Urothelium cell line (cell line): ENCODE results near the gene PGAM5.
"Not testable (repeated sequence)": the region's sequence is repeated elsewhere in the genome, so short reads cannot be mapped to it uniquely, and the experiment has no call there.

Experiments used
- DNase-seq: peaks from one replicate; pipeline ENCODE4 v3.0.0; 2011; ENCODE audit warnings: low spot score, mixed read lengths
- FAIRE-seq: peaks from 2 replicates; lab custom pipeline; 2011; peaks lifted over from hg19 to GRCh38; lab: Jason Lieb, UNC

PGAM5 gene

GRCh38 chr12:132741620-132742019 lies 31.0 kb downstream of the PGAM5 start:
- FAIRE-seq: no peak
- no peak for DNase-seq

GRCh38 chr12:132743831-132744230 lies 33.2 kb downstream of the PGAM5 start:
- FAIRE-seq (peak; percentile 42), DNase-seq (no peak)

DNA sequence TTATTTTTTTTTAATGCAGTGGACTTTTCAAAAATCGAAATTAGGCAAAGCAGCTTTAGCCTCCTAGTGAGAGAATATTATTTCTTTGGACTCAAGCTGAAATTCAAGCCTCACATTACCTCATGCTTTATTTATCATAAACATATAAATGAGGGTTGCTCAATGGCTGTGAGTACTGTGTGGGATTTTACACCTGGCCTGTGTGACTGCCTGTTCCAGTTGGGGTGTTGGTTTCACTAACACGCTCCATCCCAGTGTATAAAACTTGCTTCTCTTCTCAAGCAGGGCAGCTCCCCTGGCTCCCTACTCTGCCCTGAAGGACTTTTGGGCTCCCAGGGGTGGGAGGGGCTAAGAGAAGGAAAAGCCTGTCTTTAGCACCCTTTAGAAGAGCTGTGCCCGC lies 36.0 kb downstream of the PGAM5 start:
- FAIRE-seq (no peak), DNase-seq (no peak)

DNA sequence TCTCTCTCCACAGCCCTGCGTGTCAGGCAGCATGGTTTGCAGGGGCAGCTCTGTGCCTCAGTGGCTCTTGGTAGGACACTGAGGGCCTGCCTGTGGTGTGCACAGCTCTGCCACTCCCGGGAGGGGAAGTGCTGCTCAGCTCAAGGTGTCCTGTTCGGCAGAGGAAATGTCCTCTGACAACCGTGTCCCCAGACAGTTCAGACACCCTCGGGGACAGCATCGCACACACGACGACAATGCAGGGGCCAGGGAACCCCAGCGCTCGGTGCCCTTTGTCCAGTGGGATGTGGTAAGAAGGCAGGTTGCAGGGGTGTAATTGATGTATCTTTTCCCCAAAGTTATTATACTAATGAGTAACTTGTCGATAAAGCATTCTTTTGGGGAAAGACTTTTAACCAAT lies 36.8 kb downstream of the PGAM5 start:
- DNase-seq (no peak), FAIRE-seq (no peak)

GRCh38 chr12:132747896-132748295 lies 37.3 kb downstream of the PGAM5 start:
- DNase-seq (no peak), FAIRE-seq (no peak)

DNA sequence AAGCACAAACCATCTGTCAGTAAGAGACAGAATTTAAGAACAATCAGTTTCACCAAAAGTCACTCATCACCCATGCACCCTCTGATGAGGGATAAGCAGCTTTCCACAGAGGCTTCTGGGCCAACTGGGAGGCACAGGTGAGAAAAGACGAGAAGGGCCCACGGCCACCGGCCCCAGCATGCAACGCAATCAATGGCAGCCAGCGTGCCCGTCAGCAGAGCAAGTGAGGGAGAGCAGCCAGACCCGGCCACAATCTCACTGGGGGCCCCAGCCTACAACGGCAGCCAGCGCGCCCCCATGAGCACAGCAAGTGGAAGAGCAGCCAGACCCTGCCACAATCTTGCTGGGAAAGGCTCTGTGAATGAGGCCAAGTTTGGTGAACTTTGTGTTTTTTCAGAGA lies 37.7 kb downstream of the PGAM5 start:
- no peak for DNase-seq
- no peak for FAIRE-seq

GRCh38 chr12:132753670-132754069 lies 43.0 kb downstream of the PGAM5 start:
- FAIRE-seq, DNase-seq: not testable (repeated sequence)

GRCh38 chr12:132754160-132754932 lies 43.7 kb downstream of the PGAM5 start:
- no peak for DNase-seq
- no peak for FAIRE-seq

GRCh38 chr12:132758825-132759224 lies 48.2 kb downstream of the PGAM5 start:
- DNase-seq, FAIRE-seq: not testable (repeated sequence)

DNA sequence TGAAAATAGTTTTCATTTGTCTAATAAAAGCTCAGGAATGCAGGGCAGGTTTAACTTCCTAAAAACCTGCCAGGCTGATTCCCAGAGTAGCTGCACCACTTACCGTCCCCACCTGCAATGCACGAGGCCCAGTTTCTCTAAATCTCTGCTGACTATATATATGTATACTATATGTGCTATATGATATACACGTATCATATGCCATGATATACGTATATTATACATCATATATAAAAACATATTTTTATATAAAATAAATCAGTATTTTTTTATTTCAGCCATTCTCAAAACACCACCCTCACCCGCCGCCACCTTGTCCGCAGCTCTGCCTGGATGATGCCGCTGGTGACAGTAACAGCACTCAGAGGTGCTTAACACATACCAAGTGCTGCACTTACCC lies 48.7 kb downstream of the PGAM5 start:
- DNase-seq: no peak
- FAIRE-seq: no peak

DNA sequence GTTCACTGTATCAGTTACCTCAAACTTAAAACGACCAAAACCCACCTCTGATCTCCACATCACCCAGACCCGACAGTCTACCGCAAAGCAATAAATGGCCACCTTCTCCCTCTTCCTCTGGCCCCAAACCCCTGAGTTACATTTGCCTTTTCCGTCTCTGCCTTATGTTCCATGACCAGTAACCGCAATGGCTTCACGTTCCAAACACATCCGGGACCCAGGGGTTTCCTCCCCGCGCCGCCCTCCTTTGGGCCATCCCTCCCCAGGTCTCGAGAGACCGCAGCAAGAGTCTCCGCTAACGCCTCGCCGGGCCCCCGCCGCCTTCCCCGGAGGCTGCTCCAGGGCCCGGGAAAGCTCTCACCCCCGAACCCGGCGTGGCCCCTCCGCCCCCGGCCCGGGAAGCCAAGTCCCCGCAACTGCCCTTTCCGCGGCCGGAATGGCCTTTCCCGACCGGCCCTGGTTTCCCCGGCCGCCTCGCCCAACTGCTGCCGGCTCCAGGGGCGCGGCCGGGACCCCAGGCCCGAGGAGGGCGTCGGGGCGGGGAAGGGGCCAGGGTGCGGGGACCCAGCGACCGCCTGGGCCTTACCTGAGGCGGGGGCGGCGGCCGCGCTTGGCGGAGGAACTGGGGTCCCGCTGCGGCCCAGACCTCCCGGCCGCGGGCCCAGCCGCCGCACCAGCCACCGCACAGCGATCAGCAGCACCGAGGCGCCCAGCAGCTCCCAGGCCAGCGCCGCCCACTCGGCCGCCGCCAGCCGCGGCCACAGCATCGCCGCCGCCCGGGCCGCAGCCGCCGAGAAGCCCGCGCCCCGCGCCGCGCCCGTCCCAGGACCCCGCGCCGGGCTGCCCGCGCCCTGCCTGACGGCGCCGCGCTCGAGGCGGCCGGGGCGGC lies 50.6 kb downstream of the PGAM5 start, which contains the start of gene ANKLE2:
TSS of gene ANKLE2 (minus strand) at position 801 of the 889 bp plus-strand sequence. CDS start at position 767, 34 bp downstream.
- DNase-seq (peak; percentile 78), FAIRE-seq (no peak)

GRCh38 chr12:132761921-132762583 lies 51.4 kb downstream of the PGAM5 start:
- FAIRE-seq (no peak), DNase-seq (peak; percentile 97)

DNA sequence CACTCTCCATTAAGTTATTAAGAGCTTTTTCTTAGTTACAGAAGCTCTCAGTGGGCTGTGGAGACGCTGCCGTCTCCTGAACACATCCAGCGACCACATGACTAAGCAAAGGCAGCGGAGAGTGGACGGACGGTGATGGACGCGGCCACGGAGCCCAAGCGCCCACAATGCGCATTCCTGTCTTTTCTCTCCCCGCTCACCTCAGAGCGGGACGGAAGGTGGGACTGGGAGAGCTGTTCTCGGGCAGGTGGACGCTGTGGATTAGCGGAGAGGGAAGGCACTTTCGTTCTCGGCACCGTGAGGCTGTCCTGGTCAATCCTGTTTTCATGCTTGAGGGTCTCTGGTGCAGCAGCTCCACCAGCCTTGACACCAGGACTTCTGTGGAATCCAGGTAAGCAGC lies 53.6 kb downstream of the PGAM5 start:
- FAIRE-seq (no peak), DNase-seq (no peak)

DNA sequence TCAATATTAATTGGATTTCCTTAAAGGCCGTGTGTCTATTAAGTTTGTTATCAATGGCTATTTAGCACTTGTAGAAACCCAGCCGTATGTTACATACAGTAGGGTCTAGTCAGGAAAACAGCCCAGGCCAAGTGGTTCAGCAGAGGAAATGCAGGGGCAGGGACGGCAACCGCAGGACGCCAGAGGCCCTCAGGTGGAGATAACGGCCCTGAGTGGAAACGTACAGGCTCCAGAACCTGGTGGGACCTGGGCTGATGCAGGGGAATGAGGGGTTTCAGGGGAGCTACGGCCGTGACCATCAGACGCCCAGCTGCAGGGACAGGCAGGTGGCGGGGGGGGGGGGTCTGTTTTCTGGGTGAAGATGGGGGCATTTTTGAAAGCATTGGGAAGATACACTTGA lies 54.7 kb downstream of the PGAM5 start:
- no peak for FAIRE-seq
- no peak for DNase-seq

- FAIRE-seq (no peak), DNase-seq (peak; percentile 40)
Measured at GRCh38 chr12:132766380-132767085, 55.9 kb downstream of the PGAM5 start.

GRCh38 chr12:132771126-132771838 lies 60.6 kb downstream of the PGAM5 start:
- no peak for FAIRE-seq
- DNase-seq: no peak
